Astrocyte (in vitro differentiated cells and primary cell): ENCODE data around the gene SGCG. TPM values are rescaled to one million over a fixed set of nuclear protein-coding genes. Genes with fewer than 3 reads are reported as not detected.

Source experiments
- DNase-seq: peaks from one replicate; pipeline ENCODE4 v3.0.0-alpha.2; 2010; ENCODE audit warnings: low read depth
- FAIRE-seq: peaks from 2 replicates; lab custom pipeline; 2011; peaks lifted over from hg19 to GRCh38; lab: Jason Lieb, UNC
- H2AFZ ChIP-seq: 2 replicates; pipeline ENCODE4 v1.6.0; 2012; ENCODE audit warnings: low read depth, low read length, inconsistent platforms
- H3K27ac ChIP-seq: 2 replicates; pipeline ENCODE4 v1.5.1; 2011; ENCODE audit warnings: low read depth, low read length, inconsistent platforms
- H3K27me3 ChIP-seq: 2 replicates; pipeline ENCODE4 v1.6.0; 2011; ENCODE audit warnings: low read length, inconsistent platforms; ENCODE audit not compliant: insufficient read depth
- H3K36me3 ChIP-seq: 2 replicates; pipeline ENCODE4 v1.5.1; 2011; ENCODE audit warnings: low read length, inconsistent platforms; ENCODE audit not compliant: insufficient read depth
- H3K4me1 ChIP-seq: 2 replicates; pipeline ENCODE4 v1.5.1; 2011; ENCODE audit warnings: low read length, inconsistent platforms; ENCODE audit not compliant: insufficient read depth
- H3K4me2 ChIP-seq: 2 replicates; pipeline ENCODE4 v1.6.0; 2012; ENCODE audit warnings: low read length, inconsistent platforms
- H3K4me3 ChIP-seq: 2 replicates; pipeline ENCODE4 v1.5.1; 2011; ENCODE audit warnings: low read depth, mild to moderate bottlenecking, low read length, inconsistent platforms; ENCODE audit not compliant: insufficient read depth
- H3K79me2 ChIP-seq: 2 replicates; pipeline ENCODE4 v1.6.0; 2012; ENCODE audit warnings: mild to moderate bottlenecking, low read length, inconsistent platforms; ENCODE audit not compliant: insufficient read depth
- H3K9ac ChIP-seq: 2 replicates; pipeline ENCODE4 v1.6.0; 2012; ENCODE audit warnings: mild to moderate bottlenecking, low read length, inconsistent platforms
- H3K9me3 ChIP-seq: 2 replicates; pipeline ENCODE4 v1.5.1; 2012; ENCODE audit warnings: low read depth, mild to moderate bottlenecking, low read length, inconsistent platforms; ENCODE audit not compliant: insufficient read depth
- H4K20me1 ChIP-seq: 2 replicates; pipeline ENCODE4 v1.6.0; 2012; ENCODE audit warnings: low read length, inconsistent platforms; ENCODE audit not compliant: insufficient read depth
- H3K27ac Mint-ChIP-seq: one replicate; pipeline ENCODE4 v1.8.0; 2021; ENCODE audit warnings: mild to moderate bottlenecking, mixed read lengths; ENCODE audit not compliant: unreplicated experiment
- H3K27me3 Mint-ChIP-seq: one replicate; pipeline ENCODE4 v1.8.0; 2021; ENCODE audit warnings: low read depth, mixed read lengths; ENCODE audit not compliant: unreplicated experiment
- H3K36me3 Mint-ChIP-seq: one replicate; pipeline ENCODE4 v1.8.0; 2021; ENCODE audit warnings: low read depth, mixed read lengths; ENCODE audit not compliant: unreplicated experiment
- H3K4me1 Mint-ChIP-seq: one replicate; pipeline ENCODE4 v1.8.0; 2021; ENCODE audit warnings: low read depth, mixed read lengths; ENCODE audit not compliant: unreplicated experiment
- H3K4me3 Mint-ChIP-seq: one replicate; pipeline ENCODE4 v1.8.0; 2021; ENCODE audit warnings: mild to moderate bottlenecking, moderate library complexity, mixed read lengths; ENCODE audit not compliant: unreplicated experiment
- H3K9me3 Mint-ChIP-seq: one replicate; pipeline ENCODE4 v1.8.0; 2021; ENCODE audit warnings: mild to moderate bottlenecking, mixed read lengths; ENCODE audit not compliant: unreplicated experiment
- CTCF ChIP-seq: IDR thresholded peaks from 2 replicates; pipeline ENCODE4 v1.5.1; 2011; ENCODE audit warnings: low read depth, mild to moderate bottlenecking, inconsistent platforms, low read length, moderate library complexity; ENCODE audit not compliant: insufficient read depth
- EZH2 ChIP-seq: IDR thresholded peaks from 2 replicates; pipeline ENCODE4 v1.6.1; 2012; ENCODE audit warnings: mild to moderate bottlenecking, low read length, inconsistent platforms; ENCODE audit not compliant: insufficient read depth
- total RNA-seq: library from RNA; stranded (reverse); gene quantifications from 2 replicates; pipeline ENCODE4 v1.2.1, GENCODE V29; 2021

SGCG gene
- total RNA-seq, 1 donor from 2014 or later, result 0.18 TPM

GRCh38 chr13:23348262-23349127 is 167.7 kb downstream of the SGCG start:
- H3K27me3 Mint-ChIP-seq, result no peaks in the 10 kb centered on the region
- peaks cover 67% of the 10 kb centered on the region for H4K20me1 ChIP-seq

GRCh38 chr13:23349161-23349897 is 168.6 kb downstream of the SGCG start:
- peak overlapping the region; percentile 87 for H3K27ac Mint-ChIP-seq
- no peak for DNase-seq
- peaks cover 76% of the 10 kb centered on the region for H3K36me3 ChIP-seq
- H3K9ac ChIP-seq, result peak overlapping the region; percentile 41
- H3K27me3 ChIP-seq, result no peaks in the 10 kb centered on the region
- peaks cover 100% of the 10 kb centered on the region for H3K79me2 ChIP-seq
- no peaks in the 10 kb centered on the region for H3K9me3 ChIP-seq
- no peak overlapping the region for H3K4me3 ChIP-seq
- H3K4me1 ChIP-seq, result peaks cover 14% of the 10 kb centered on the region
- H3K9me3 Mint-ChIP-seq, result no peaks in the 10 kb centered on the region
- no peaks in the 10 kb centered on the region for H3K27me3 Mint-ChIP-seq
- peaks cover 65% of the 10 kb centered on the region for H4K20me1 ChIP-seq
- no peak overlapping the region for H2AFZ ChIP-seq
- H3K4me3 Mint-ChIP-seq, result no peak overlapping the region
- H3K4me1 Mint-ChIP-seq, result peaks cover 34% of the 10 kb centered on the region
- peaks cover 37% of the 10 kb centered on the region for H3K36me3 Mint-ChIP-seq
- H3K27ac ChIP-seq, result peak overlapping the region; percentile 69
- no peak for FAIRE-seq
- no peak for TF ChIP-seq EZH2
- H3K4me2 ChIP-seq, result no peak overlapping the region

More at GRCh38 chr13:23348262-23349127, 167.7 kb downstream of the SGCG start:
- Histone ChIP-seq H2AFZ (no peak overlapping the region), H3K79me2 (peaks cover 100% of the 10 kb centered on the region), H3K4me1 (peaks cover 14% of the 10 kb centered on the region), H3K9ac (no peak overlapping the region), H3K27me3 (no peaks in the 10 kb centered on the region), H3K27ac (no peak overlapping the region), H3K4me3 (no peak overlapping the region), H3K36me3 (peaks cover 68% of the 10 kb centered on the region), H3K4me2 (no peak overlapping the region), H3K9me3 (no peaks in the 10 kb centered on the region)
- no peak overlapping the region for H3K4me3 Mint-ChIP-seq
- no peaks in the 10 kb centered on the region for H3K9me3 Mint-ChIP-seq
- TF ChIP-seq EZH2, result no peak
- TF ChIP-seq CTCF, result no peak
- DNase-seq (no peak), FAIRE-seq (no peak)
- peaks cover 34% of the 10 kb centered on the region for H3K4me1 Mint-ChIP-seq
- no peak overlapping the region for H3K27ac Mint-ChIP-seq
- peaks cover 36% of the 10 kb centered on the region for H3K36me3 Mint-ChIP-seq

- H3K36me3 Mint-ChIP-seq, result peaks cover 42% of the 10 kb centered on the region
- no peak overlapping the region for H3K4me3 Mint-ChIP-seq
- H3K27me3 Mint-ChIP-seq, result no peaks in the 10 kb centered on the region
- peaks cover 14% of the 10 kb centered on the region for H3K4me1 ChIP-seq
- H3K9me3 Mint-ChIP-seq, result no peaks in the 10 kb centered on the region
- H3K4me1 Mint-ChIP-seq, result peaks cover 30% of the 10 kb centered on the region
- H3K27me3 ChIP-seq, result no peaks in the 10 kb centered on the region
- peak overlapping the region; percentile 41 for H3K9ac ChIP-seq
- FAIRE-seq (no peak), DNase-seq (peak; percentile 39)
- peaks cover 100% of the 10 kb centered on the region for H3K79me2 ChIP-seq
- no peak overlapping the region for H3K4me2 ChIP-seq
- H3K9me3 ChIP-seq, result no peaks in the 10 kb centered on the region
- TF ChIP-seq EZH2, result no peak
- H2AFZ ChIP-seq, result no peak overlapping the region
- no peak overlapping the region for H3K4me3 ChIP-seq
- peak overlapping the region; percentile 69 for H3K27ac ChIP-seq
- H3K27ac Mint-ChIP-seq, result peak overlapping the region; percentile 87
- peaks cover 69% of the 10 kb centered on the region for H4K20me1 ChIP-seq
- peaks cover 82% of the 10 kb centered on the region for H3K36me3 ChIP-seq
Measured at GRCh38 chr13:23350009-23350408, 169.2 kb downstream of the SGCG start.
